Mucosa of descending colon (tissue), 3 donors: Measurements from ENCODE around the gene CHD9NB. TPM values are rescaled to one million over a fixed set of nuclear protein-coding genes. Genes with fewer than 3 reads are reported as not detected.
"Not testable (repeated sequence)": the region's sequence is repeated elsewhere in the genome, so short reads cannot be mapped to it uniquely, and the experiment has no call there.

ENCODE experiments used
- ATAC-seq: fragments of 200-7000 bp; cut with Tn5 transposase; one replicate; pipeline ENCODE4 v1.9.1; 2020; ENCODE audit warnings: mild to moderate bottlenecking, moderate library complexity
- DNase-seq, 3 donors: peaks; one replicate each; pipeline ENCODE4 v3.0.0-alpha.2; 2020
- H3K36me3 ChIP-seq: fragments of 200-600 bp; one replicate; pipeline ENCODE4 v1.8.0; 2021; ENCODE audit warnings: low read depth, mild to moderate bottlenecking
- H3K4me1 ChIP-seq: fragments of 200-600 bp; one replicate; pipeline ENCODE4 v1.8.0; 2021; ENCODE audit warnings: low read depth, mild to moderate bottlenecking
- H3K4me3 ChIP-seq: fragments of 200-600 bp; one replicate; pipeline ENCODE4 v1.8.0; 2021; ENCODE audit warnings: mild to moderate bottlenecking
- H3K9me3 ChIP-seq: fragments of 200-600 bp; one replicate; pipeline ENCODE4 v1.8.0; 2021; ENCODE audit warnings: mild to moderate bottlenecking
- CTCF ChIP-seq: fragments of 200-600 bp; IDR thresholded peaks from one replicate; pipeline ENCODE4 v1.8.0; 2022; ENCODE audit warnings: antibody characterized with exemption, mild to moderate bottlenecking
- intact Hi-C, 2 donors: fragments of 100-400 bp; cut with DNase I in 1 of 2; cut with micrococcal nuclease in 1 of 2; formaldehyde crosslinking; loops; one replicate each; pipeline versions ENCODE4 v1.11.0 to v1.11.1; 2022; cut with DNase I, micrococcal nuclease
- total RNA-seq, 3 donors: library from RNA; stranded (reverse); fragmentation: NEBNext Ultra II Directional in 2 of 3; extraction: Animal tissue kit (Norgen Biotek cat#: 25700) in 2 of 3; gene quantifications; one replicate each; pipeline versions ENCODE4 v1.2.1 to v1.2.4, GENCODE V29; 2021 to 2023
- donor health status: DM: no; HTN: no; CAD: no; lungs with moderate emphysema.
- donor health status: DM: no; HTN: no; CAD: no.
- donor health status: DM: no; HTN: yes; CAD: no.

Gene CHD9NB
- total RNA-seq, 3 donors from 2014 or later: 2.3 to 5.3 (median 5.2) TPM

GRCh38 chr16:53078247-53078646, 25.6 kb upstream of the CHD9NB start:
- no peak for ATAC-seq
- no peak for TF ChIP-seq CTCF
- H3K4me1 ChIP-seq: peaks cover 3% of the 10 kb centered on the region

GRCh38 chr16:53075461-53075860, 22.8 kb upstream of the CHD9NB start:
- H3K9me3 ChIP-seq, ATAC-seq, DNase-seq, H3K36me3 ChIP-seq, H3K4me1 ChIP-seq, H3K4me3 ChIP-seq, intact Hi-C loops: not testable (repeated sequence)

More at GRCh38 chr16:53078247-53078646, 25.6 kb upstream of the CHD9NB start:
- intact Hi-C loops: no loop called here
- Histone ChIP-seq H3K36me3 (no peaks in the 10 kb centered on the region), H3K4me3 (no peak overlapping the region), H3K9me3 (peaks cover 6% of the 10 kb centered on the region)
- no peak for DNase-seq

- H3K9me3 ChIP-seq, ATAC-seq, H3K4me1 ChIP-seq, intact Hi-C loops, H3K4me3 ChIP-seq, H3K36me3 ChIP-seq, DNase-seq: not testable (repeated sequence)
These were observed 21.6 kb upstream of the CHD9NB start for GRCh38 chr16:53074296-53074695.

GRCh38 chr16:53073022-53073421, 20.3 kb upstream of the CHD9NB start:
- intact Hi-C loops: no loop called here
- TF ChIP-seq CTCF: no peak
- H3K9me3 ChIP-seq: peaks cover 6% of the 10 kb centered on the region
- H3K4me3 ChIP-seq: no peak overlapping the region
- no peak for ATAC-seq
- DNase-seq: no peak
- H3K36me3 ChIP-seq: no peaks in the 10 kb centered on the region
- peaks cover 6% of the 10 kb centered on the region for H3K4me1 ChIP-seq

GRCh38 chr16:53071748-53072301, 19.1 kb upstream of the CHD9NB start:
- Histone ChIP-seq H3K4me3 (no peak overlapping the region), H3K36me3 (no peaks in the 10 kb centered on the region), H3K4me1 (peaks cover 6% of the 10 kb centered on the region), H3K9me3 (peaks cover 6% of the 10 kb centered on the region)
- peak in 2 of 3 donors; percentile 39 to 50 for DNase-seq
- no peak for TF ChIP-seq CTCF
- no peak for ATAC-seq
- intact Hi-C loops: no loop called here

- intact Hi-C loops: no loop called here
- DNase-seq: no peak
- Histone ChIP-seq H3K36me3 (no peaks in the 10 kb centered on the region), H3K4me1 (peaks cover 6% of the 10 kb centered on the region), H3K9me3 (peaks cover 6% of the 10 kb centered on the region), H3K4me3 (no peak overlapping the region)
- no peak for TF ChIP-seq CTCF
- no peak for ATAC-seq
These were observed 17.1 kb upstream of the CHD9NB start for GRCh38 chr16:53069772-53070171.

GRCh38 chr16:53068423-53068833, 15.7 kb upstream of the CHD9NB start:
- DNase-seq: no peak
- H3K4me3 ChIP-seq: no peak overlapping the region
- no peaks in the 10 kb centered on the region for H3K9me3 ChIP-seq
- no peak for TF ChIP-seq CTCF
- no peaks in the 10 kb centered on the region for H3K36me3 ChIP-seq
- intact Hi-C loops: no loop called here
- peaks cover 6% of the 10 kb centered on the region for H3K4me1 ChIP-seq
- peak; percentile 79 for ATAC-seq
